RWPE2 (cell line): Measurements from ENCODE around the gene ZCCHC7.

Experiments used
- ATAC-seq: fragments of 200-7000 bp; cut with Tn5 transposase; 3 replicates; pipeline ENCODE4 v1.9.1; 2021; ENCODE audit warnings: low read depth
- DNase-seq: peaks from one replicate; pipeline ENCODE4 v3.0.0-alpha.2; 2020; ENCODE audit warnings: low spot score
- H3K27ac ChIP-seq: fragments of 450-650 bp; 2 replicates; pipeline ENCODE4 v1.5.1; 2017; ENCODE audit warnings: mild to moderate bottlenecking; ENCODE audit not compliant: poor library complexity, severe bottlenecking
- H3K27me3 ChIP-seq: fragments of 250-450 bp; sonication (Bioruptor Pico); 2 replicates; pipeline ENCODE4 v1.5.1; 2021; ENCODE audit warnings: mild to moderate bottlenecking, moderate library complexity; ENCODE audit not compliant: insufficient read depth, poor library complexity, severe bottlenecking
- H3K36me3 ChIP-seq: fragments of 250-450 bp; sonication (Bioruptor Pico); 2 replicates; pipeline ENCODE4 v1.5.1; 2020; ENCODE audit warnings: low read depth, mild to moderate bottlenecking, moderate library complexity
- H3K4me1 ChIP-seq: fragments of 250-450 bp; sonication (Bioruptor Pico); 2 replicates; pipeline ENCODE4 v1.5.1; 2021; ENCODE audit warnings: mild to moderate bottlenecking, moderate library complexity; ENCODE audit not compliant: insufficient read depth, poor library complexity, severe bottlenecking
- H3K4me3 ChIP-seq: fragments of 250-450 bp; sonication (Bioruptor Pico); 2 replicates; pipeline ENCODE4 v1.5.1; 2021; ENCODE audit warnings: mild to moderate bottlenecking, moderate library complexity; ENCODE audit not compliant: severe bottlenecking
- H3K9me3 ChIP-seq: fragments of 250-450 bp; sonication (Bioruptor Pico); 2 replicates; pipeline ENCODE4 v1.5.1; 2021; ENCODE audit warnings: mild to moderate bottlenecking, moderate library complexity; ENCODE audit not compliant: severe bottlenecking
- CTCF ChIP-seq: fragments of 450-650 bp; IDR thresholded peaks from one replicate; pipeline ENCODE4 v1.5.1; 2017; ENCODE audit warnings: mild to moderate bottlenecking, moderate library complexity; ENCODE audit not compliant: poor library complexity, severe bottlenecking

Gene ZCCHC7

GRCh38 chr9:37180138-37180537, 59.8 kb downstream of the ZCCHC7 start:
- H3K4me3 ChIP-seq, result no peak overlapping the region
- H3K4me1 ChIP-seq, result no peaks in the 10 kb centered on the region
- ATAC-seq, result no peak
- H3K36me3 ChIP-seq, result peaks cover 12% of the 10 kb centered on the region
- DNase-seq, result no peak
- TF ChIP-seq CTCF, result no peak
- H3K27me3 ChIP-seq, result no peaks in the 10 kb centered on the region
- H3K9me3 ChIP-seq, result peaks cover 2% of the 10 kb centered on the region
- H3K27ac ChIP-seq, result no peak overlapping the region

- Histone ChIP-seq H3K9me3 (peaks cover 2% of the 10 kb centered on the region), H3K27ac (no peak overlapping the region), H3K36me3 (peaks cover 12% of the 10 kb centered on the region), H3K27me3 (no peaks in the 10 kb centered on the region), H3K4me3 (no peak overlapping the region), H3K4me1 (no peaks in the 10 kb centered on the region)
- DNase-seq (no peak), ATAC-seq (no peak)
- no peak for TF ChIP-seq CTCF
Observed at GRCh38 chr9:37182718-37183117, 62.3 kb downstream of the ZCCHC7 start.

GRCh38 chr9:37184905-37185867, 64.8 kb downstream of the ZCCHC7 start:
- TF ChIP-seq CTCF, result no peak
- H3K4me1 ChIP-seq, result no peaks in the 10 kb centered on the region
- H3K27ac ChIP-seq, result no peak overlapping the region
- no peak for ATAC-seq
- no peak for DNase-seq
- no peaks in the 10 kb centered on the region for H3K27me3 ChIP-seq
- H3K9me3 ChIP-seq, result peaks cover 2% of the 10 kb centered on the region
- peaks cover 12% of the 10 kb centered on the region for H3K36me3 ChIP-seq
- no peak overlapping the region for H3K4me3 ChIP-seq

GRCh38 chr9:37187292-37187691, 66.9 kb downstream of the ZCCHC7 start:
- no peaks in the 10 kb centered on the region for H3K27me3 ChIP-seq
- no peak for ATAC-seq
- peaks cover 5% of the 10 kb centered on the region; the same call in 1 of the 2 replicates for H3K36me3 ChIP-seq
- H3K9me3 ChIP-seq, result no peaks in the 10 kb centered on the region
- TF ChIP-seq CTCF, result no peak
- no peak overlapping the region for H3K4me3 ChIP-seq
- no peaks in the 10 kb centered on the region for H3K4me1 ChIP-seq
- H3K27ac ChIP-seq, result no peak overlapping the region
- DNase-seq, result no peak
